Glutamatergic neuron (in vitro differentiated cells): ENCODE measurements around the gene TMBIM1. TPM values are rescaled to one million over a fixed set of nuclear protein-coding genes. Genes with fewer than 3 reads are reported as not detected.

Experiments
- DNase-seq: peaks from one replicate; pipeline ENCODE4 v3.0.0; 2022
- H3K27ac Mint-ChIP-seq: one replicate; pipeline ENCODE4 v1.8.0; 2020; ENCODE audit warnings: mild to moderate bottlenecking, mixed read lengths, inconsistent platforms; ENCODE audit not compliant: unreplicated experiment
- H3K27me3 Mint-ChIP-seq: one replicate; pipeline ENCODE4 v1.8.0; 2020; ENCODE audit warnings: mild to moderate bottlenecking, moderate library complexity, mixed read lengths, inconsistent platforms; ENCODE audit not compliant: unreplicated experiment
- H3K36me3 Mint-ChIP-seq: one replicate; pipeline ENCODE4 v1.8.0; 2020; ENCODE audit warnings: mild to moderate bottlenecking, mixed read lengths, inconsistent platforms; ENCODE audit not compliant: unreplicated experiment
- H3K4me1 Mint-ChIP-seq: one replicate; pipeline ENCODE4 v1.8.0; 2020; ENCODE audit warnings: mild to moderate bottlenecking, low read depth, mixed read lengths, inconsistent platforms; ENCODE audit not compliant: unreplicated experiment
- H3K4me3 Mint-ChIP-seq: one replicate; pipeline ENCODE4 v1.8.0; 2020; ENCODE audit warnings: mild to moderate bottlenecking, mixed read lengths, inconsistent platforms; ENCODE audit not compliant: unreplicated experiment
- H3K9me3 Mint-ChIP-seq: one replicate; pipeline ENCODE4 v1.8.0; 2020; ENCODE audit warnings: mild to moderate bottlenecking, moderate library complexity, mixed read lengths, inconsistent platforms; ENCODE audit not compliant: unreplicated experiment
- CTCF ChIP-seq: fragments of 200-600 bp; sonication (generic); IDR thresholded peaks from one replicate; pipeline ENCODE4 v1.5.0; 2021; ENCODE audit not compliant: partially characterized antibody, unreplicated experiment
- microRNA-seq: library from miRNA; unstranded; fragments of <30 nt; microRNA quantifications from one replicate; pipeline ENCODE4, GENCODE V29; 2020; ENCODE audit not compliant: unreplicated experiment
- total RNA-seq: library from RNA; stranded (reverse); fragmentation: NEBNext Ultra II Directional; extraction: Animal tissue kit (Norgen Biotek cat#: 25700); gene quantifications from one replicate; pipeline ENCODE4 v1.2.1, GENCODE V29; 2021; ENCODE audit not compliant: unreplicated experiment

TMBIM1 gene
- total RNA-seq, 1 donor from 2014 or later = 1.8 TPM

GRCh38 chr2:218229851-218230250, 62.5 kb downstream of the TMBIM1 start:
- Mint-ChIP-seq H3K4me1 (no peaks in the 10 kb centered on the region), H3K27me3 (no peaks in the 10 kb centered on the region), H3K4me3 (no peak overlapping the region), H3K9me3 (peaks cover 2% of the 10 kb centered on the region), H3K36me3 (no peaks in the 10 kb centered on the region), H3K27ac (no peak overlapping the region)
- no peak for TF ChIP-seq CTCF
- DNase-seq = no peak

GRCh38 chr2:218229239-218229638, 63.1 kb downstream of the TMBIM1 start:
- Mint-ChIP-seq H3K4me1 (peaks cover 3% of the 10 kb centered on the region), H3K36me3 (no peaks in the 10 kb centered on the region), H3K27ac (no peak overlapping the region), H3K27me3 (no peaks in the 10 kb centered on the region), H3K4me3 (no peak overlapping the region), H3K9me3 (peaks cover 2% of the 10 kb centered on the region)
- no peak for TF ChIP-seq CTCF
- no peak for DNase-seq

GRCh38 chr2:218228366-218229090, 63.8 kb downstream of the TMBIM1 start:
- no peaks in the 10 kb centered on the region for H3K36me3 Mint-ChIP-seq
- H3K27ac Mint-ChIP-seq = no peak overlapping the region
- H3K4me3 Mint-ChIP-seq = no peak overlapping the region
- no peaks in the 10 kb centered on the region for H3K27me3 Mint-ChIP-seq
- H3K4me1 Mint-ChIP-seq = peaks cover 6% of the 10 kb centered on the region
- peaks cover 2% of the 10 kb centered on the region for H3K9me3 Mint-ChIP-seq
- no peak for DNase-seq
- no peak for TF ChIP-seq CTCF

GRCh38 chr2:218226903-218227302, 65.4 kb downstream of the TMBIM1 start:
- H3K4me3 Mint-ChIP-seq = no peak overlapping the region
- no peak overlapping the region for H3K27ac Mint-ChIP-seq
- H3K4me1 Mint-ChIP-seq = peaks cover 11% of the 10 kb centered on the region
- no peaks in the 10 kb centered on the region for H3K36me3 Mint-ChIP-seq
- TF ChIP-seq CTCF = no peak
- no peak for DNase-seq
- H3K9me3 Mint-ChIP-seq = no peaks in the 10 kb centered on the region
- no peaks in the 10 kb centered on the region for H3K27me3 Mint-ChIP-seq

Small RNA genes lying within 50 kb of the gene (microRNA-seq; reads per million reads assigned to microRNA genes)
- gene MIR6513 (not detected), gene MIR6810 (1.7 reads per million, percentile 8 among the genes with 10 or more reads in this experiment)

Other genes starting within 250 kb of the TMBIM1 start
- not detected for gene RUFY4, start 223.2 kb downstream of the TMBIM1 start, total RNA-seq
- not detected for gene CXCR2, start 166.5 kb downstream of the TMBIM1 start, total RNA-seq
- gene CXCR1, start 125.5 kb downstream of the TMBIM1 start, total RNA-seq = not detected
- gene ARPC2, start 75.3 kb downstream of the TMBIM1 start, total RNA-seq = 207 TPM
- gene GPBAR1, start 31.5 kb downstream of the TMBIM1 start, total RNA-seq = 1.6 TPM
- 64.6 TPM for gene AAMP, start 22.4 kb downstream of the TMBIM1 start, total RNA-seq
- gene PNKD, start 22.0 kb downstream of the TMBIM1 start, total RNA-seq = 44.2 TPM
- not detected for gene CATIP, start 64.4 kb upstream of the TMBIM1 start, total RNA-seq
- not detected for gene SLC11A1, start 89.8 kb upstream of the TMBIM1 start, total RNA-seq
- gene CTDSP1, start 107.4 kb upstream of the TMBIM1 start, total RNA-seq = 9.7 TPM
- not detected for gene VIL1, start 126.6 kb upstream of the TMBIM1 start, total RNA-seq